HG03460 (cell line): Measurements from ENCODE around the gene USP49.

Experiments used
- ATAC-seq: cut with Tn5 transposase; IDR thresholded peaks from one replicate; pipeline ENCODE4 v1.9.1; 2021; ENCODE audit not compliant: unreplicated experiment

USP49 gene

GRCh38 chr6:41759905-41760579 is 135.1 kb downstream of the USP49 start:
- ATAC-seq = no peak

- ATAC-seq = no peak
These were observed 135.9 kb downstream of the USP49 start for GRCh38 chr6:41759106-41759904.

- no peak for ATAC-seq
These were observed 136.5 kb downstream of the USP49 start for GRCh38 chr6:41758641-41759035.

GRCh38 chr6:41757931-41758640 is 137.1 kb downstream of the USP49 start:
- no peak for ATAC-seq

- no peak for ATAC-seq
These were observed 137.9 kb downstream of the USP49 start for GRCh38 chr6:41757271-41757670.

- no peak for ATAC-seq
These were observed 138.8 kb downstream of the USP49 start for GRCh38 chr6:41756354-41756753.

- ATAC-seq = no peak
These were observed 139.3 kb downstream of the USP49 start for GRCh38 chr6:41755895-41756294.

GRCh38 chr6:41750374-41750773 is 144.8 kb downstream of the USP49 start:
- ATAC-seq = no peak

- no peak for ATAC-seq
These were observed 146.6 kb downstream of the USP49 start for GRCh38 chr6:41748542-41748941.

- ATAC-seq = no peak
These were observed 147.1 kb downstream of the USP49 start for GRCh38 chr6:41748102-41748477.

GRCh38 chr6:41747256-41748101 is 147.7 kb downstream of the USP49 start, which contains the start of gene PGC:
TSS of gene PGC (minus strand) at chr6:41747397. CDS start at chr6:41747334, 63 bp downstream.
- ATAC-seq = no peak

GRCh38 chr6:41746107-41746506 is 149.1 kb downstream of the USP49 start:
- ATAC-seq = no peak

GRCh38 chr6:41744236-41744787 is 150.9 kb downstream of the USP49 start:
- ATAC-seq = no peak

- ATAC-seq = no peak
These were observed 151.6 kb downstream of the USP49 start for GRCh38 chr6:41743406-41744235.

GRCh38 chr6:41741625-41742490 is 153.3 kb downstream of the USP49 start:
- ATAC-seq = no peak

- ATAC-seq = no peak
These were observed 154.6 kb downstream of the USP49 start for GRCh38 chr6:41740366-41741162.
